HG02852 (cell line): ENCODE measurements around the gene KLK10.

ENCODE experiments used
- ATAC-seq: cut with Tn5 transposase; IDR thresholded peaks from one replicate; pipeline ENCODE4 v1.9.1; 2021; ENCODE audit warnings: mild to moderate bottlenecking, moderate library complexity; ENCODE audit not compliant: unreplicated experiment

Gene KLK10

DNA sequence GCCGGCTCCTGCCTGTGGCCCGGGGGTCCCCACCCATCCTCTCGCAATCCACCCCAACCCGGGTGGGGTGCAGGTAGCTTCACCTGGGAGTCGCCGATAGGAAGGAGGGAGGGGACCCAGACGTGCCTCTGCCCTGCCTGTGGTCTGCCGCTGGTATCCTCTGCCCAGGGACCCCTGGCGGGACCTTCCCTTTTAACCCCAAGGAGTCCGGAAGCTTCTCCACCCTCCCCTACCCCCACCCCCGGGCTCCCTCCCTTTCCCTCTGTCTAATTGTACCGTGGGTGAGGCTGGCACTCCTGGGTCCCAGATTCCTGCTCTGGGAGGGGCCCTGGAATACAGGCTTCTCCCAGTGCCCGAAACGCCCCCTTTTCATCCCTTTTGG lies at the start of gene KLK10:
Gene KLK10, minus strand, starts transcription at position 166 of the 382 bp plus-strand sequence. CDS start 579 bp downstream, outside the sequence.
- no peak for ATAC-seq

DNA sequence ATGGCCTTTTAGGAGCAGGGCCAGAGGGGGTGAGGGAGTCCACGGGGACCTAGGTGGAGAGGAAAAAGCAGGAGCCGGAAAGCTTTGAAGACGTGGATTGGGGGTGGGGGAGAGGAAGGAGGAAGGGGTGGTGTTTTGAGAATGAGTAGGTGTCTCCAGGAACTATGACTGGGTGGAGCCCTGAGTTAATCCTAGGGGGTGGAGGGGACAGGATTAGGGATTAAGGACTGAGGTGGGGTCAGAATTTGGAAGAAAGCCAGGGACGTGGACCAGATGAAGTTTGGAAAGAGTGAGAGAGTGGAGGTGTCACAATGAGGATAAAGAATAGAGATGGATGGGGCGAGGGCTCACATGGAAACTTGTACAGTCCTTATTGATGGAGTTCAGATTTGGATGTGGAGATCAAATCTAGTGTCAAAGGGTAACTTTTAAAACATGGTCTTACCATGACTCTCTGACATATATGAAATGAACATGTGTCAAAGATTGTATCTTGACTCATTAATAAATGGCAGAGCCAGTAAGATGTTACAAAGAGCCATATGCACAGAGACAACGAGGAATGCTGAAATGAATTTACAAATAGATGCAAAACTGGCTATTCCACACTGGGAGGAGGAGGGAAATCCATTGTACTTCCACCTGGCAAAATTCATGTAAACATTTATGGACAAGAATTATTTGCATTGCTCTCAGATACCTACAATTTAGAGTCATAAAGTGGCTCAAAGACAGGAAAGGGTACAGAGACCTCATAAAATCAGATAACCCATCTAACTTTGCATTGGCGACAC lies 47.1 kb upstream of the KLK10 start:
- no peak for ATAC-seq

DNA sequence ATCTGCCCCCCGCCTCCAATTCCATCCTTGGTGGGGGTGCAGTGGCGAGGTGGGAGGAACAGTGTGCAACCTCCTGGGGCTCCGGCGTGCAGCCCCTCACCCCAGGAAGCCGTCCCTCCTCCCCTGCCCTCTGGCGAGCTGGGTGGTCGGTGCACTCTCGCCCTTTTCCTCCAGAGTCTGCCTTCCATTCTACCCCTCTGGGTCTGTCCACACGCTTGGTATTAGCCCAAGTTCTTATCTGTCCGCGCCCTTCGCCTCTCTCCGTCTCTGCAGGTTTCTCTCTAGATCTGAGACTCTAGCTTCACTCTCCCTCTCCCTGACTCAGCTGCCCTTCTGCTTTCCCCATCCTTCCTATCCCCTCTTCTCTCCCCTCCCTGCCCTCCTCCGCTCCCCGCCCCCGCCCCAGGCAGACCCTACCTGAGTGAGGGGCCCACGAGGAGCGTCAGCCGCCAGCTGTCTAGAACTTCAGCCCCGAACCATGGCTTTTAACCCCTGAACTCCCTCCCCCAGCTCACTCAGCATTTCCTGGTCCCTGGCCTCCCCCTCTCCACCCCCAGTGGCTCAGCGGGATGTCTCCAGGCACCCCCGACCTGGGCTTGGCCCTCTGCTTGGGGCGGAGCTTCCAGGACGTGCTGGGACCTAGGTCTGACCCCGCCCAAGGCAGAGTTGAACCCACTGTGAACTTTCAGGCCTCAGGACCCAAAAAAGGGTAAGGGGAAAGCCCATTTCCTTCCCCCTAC lies 45.9 kb upstream of the KLK10 start:
- ATAC-seq: no peak

DNA sequence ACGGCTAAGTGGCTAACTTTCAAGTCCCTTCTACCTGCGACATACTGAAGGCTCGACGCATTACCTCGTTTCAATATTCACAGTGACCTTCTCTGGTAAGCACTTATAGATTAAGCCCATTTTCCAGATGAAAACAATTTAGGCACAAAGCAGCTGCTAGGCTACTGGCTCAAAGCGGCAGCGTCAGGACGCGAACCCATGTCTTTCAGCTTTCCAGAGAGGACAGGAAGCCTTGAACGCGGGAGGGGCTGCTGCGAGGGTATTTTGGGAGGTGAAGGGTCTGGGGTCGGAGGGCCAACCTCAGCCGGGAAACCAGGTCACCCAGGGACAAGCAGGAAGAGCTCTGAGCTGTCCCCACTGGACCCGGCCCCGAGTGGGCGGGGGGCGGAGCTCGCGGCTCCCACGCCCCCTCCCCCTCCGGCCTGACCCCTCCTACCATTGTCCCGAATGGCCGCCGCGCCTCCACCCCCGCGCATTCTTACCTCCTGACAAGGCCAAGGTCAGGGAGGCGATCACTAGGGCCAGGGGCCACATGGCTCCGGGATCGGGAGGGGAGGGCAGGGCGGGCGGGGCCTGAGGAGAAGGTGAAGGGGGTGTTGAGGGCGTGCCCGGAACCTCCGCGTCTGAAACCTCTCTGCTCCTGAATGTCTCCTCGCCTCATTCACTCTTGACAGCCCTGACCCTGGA lies 45.2 kb upstream of the KLK10 start, which contains the start of gene KLK13:
Gene KLK13, minus strand, starts transcription at position 559 of the 687 bp plus-strand sequence. Its CDS starts 25 bp downstream, at position 534.
- no peak for ATAC-seq

- no peak for ATAC-seq
Measured at GRCh38 chr19:51063664-51064063, 44.2 kb upstream of the KLK10 start.

DNA sequence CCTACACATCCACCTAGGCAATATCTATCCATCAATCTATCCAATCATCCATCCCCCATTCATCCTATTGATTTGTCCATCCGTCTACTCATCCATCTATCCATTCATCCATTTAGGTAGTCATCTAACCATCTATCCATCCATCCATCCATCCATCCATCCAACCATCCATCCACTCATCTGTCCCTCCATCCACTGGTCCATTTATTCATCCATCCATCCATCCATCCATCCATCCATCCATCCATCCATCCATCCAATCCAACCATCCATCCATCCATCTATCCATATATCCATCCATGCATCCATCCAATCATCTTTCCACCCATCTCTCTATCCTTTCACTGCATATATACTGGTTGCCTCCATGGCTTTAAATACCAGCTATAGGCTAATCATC lies 41.5 kb upstream of the KLK10 start:
- ATAC-seq: no peak

GRCh38 chr19:51060336-51060735 lies 40.8 kb upstream of the KLK10 start:
- no peak for ATAC-seq

DNA sequence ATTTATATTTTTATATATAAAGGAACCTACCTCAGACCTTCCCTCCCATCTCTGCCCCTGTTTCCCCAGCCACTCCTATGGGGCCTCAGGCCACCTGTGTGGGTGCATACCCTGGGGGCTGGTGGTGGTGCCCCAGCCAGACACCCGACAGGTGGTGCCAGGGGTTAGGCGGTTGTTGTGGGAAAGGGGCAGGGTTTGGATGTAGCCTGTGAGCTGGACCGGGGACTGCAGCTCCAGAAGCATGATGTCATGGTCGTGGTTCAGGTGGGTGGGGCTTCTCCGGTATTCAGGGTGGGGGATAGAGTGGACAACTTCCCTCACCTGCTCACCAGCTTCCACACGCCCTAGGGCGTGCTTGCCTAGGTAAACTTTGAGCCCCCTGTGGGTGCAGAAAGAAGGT lies 40.2 kb upstream of the KLK10 start:
- no peak for ATAC-seq

DNA sequence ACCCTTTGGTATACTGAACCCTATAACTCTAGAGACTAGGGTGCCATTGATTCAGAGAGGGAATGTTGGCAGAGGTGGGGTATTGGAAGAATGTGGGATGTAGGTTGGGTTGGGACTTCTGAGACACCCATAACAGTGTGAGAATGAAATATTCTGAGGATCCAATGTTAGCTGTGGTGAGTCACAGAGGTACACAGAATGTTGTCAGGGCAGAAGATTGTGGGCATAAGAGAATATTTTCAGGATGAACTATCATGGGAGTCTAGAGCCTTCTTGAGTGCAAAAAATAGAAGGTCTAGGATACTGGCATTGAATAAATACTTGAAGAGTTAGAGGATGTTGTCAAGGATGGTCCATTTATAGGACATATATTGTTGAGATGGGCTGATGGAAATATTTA lies 36.4 kb upstream of the KLK10 start:
- ATAC-seq: no peak

DNA sequence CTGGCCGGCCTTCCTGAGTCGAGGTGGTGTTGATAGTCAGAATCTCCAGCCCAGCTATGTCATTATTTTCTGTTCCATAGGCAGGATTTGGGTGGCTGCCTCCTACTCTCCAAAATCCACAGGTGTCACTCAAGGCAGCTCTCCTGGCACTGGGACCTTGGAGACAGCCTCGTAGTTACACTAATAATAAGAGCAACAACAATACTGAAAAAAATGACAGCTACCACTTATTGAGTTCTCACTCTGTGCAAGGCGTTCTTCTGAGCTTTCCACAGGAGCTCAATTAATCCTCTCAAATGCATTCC lies 27.5 kb upstream of the KLK10 start:
- no peak for ATAC-seq

GRCh38 chr19:51044327-51044726 lies 24.8 kb upstream of the KLK10 start:
- no peak for ATAC-seq

DNA sequence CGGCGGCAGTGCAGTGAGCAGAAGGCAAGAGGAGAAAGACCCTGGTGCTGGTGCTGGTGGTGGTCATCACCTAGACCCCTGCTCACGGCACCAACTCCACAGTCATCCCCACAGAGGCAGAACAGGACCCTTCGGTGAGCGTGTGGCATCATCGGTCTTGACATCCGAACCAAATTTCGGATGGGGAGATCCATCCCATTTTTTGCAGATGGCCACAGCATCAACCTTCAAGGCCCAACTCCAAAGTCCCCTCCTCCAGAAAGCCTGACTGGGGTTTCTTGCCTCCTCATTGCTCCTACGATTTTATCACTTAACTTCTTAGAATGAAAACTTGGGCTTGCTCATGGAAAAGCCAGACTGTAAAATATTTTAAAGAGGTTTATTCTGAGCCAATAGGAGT lies 24.0 kb upstream of the KLK10 start:
- no peak for ATAC-seq

- ATAC-seq: no peak
Measured at GRCh38 chr19:51040151-51040550, 20.6 kb upstream of the KLK10 start.

DNA sequence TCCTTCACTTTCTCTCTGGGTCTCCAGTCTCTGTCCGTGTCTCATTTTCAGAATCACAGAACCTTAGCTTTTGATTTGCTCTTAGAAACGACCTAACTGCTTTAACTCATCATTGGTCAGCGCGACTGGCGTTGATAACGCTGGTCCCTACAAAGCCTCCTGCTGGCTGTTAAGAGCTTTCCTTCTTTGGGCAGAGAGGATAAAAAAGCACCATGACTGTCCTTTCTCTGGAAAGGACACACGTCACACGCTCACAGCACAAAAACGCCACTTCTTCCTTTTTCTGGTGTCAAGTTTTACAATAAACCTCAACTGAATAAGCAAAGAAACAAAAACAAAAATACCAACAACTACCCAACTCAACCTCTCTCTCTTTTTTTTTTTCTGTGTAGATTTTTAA lies 17.0 kb upstream of the KLK10 start:
- ATAC-seq: no peak

- no peak for ATAC-seq
Measured at GRCh38 chr19:51034704-51035103, 15.2 kb upstream of the KLK10 start, which contains the start of gene KLK12. Gene KLK12, minus strand, starts transcription at chr19:51035002. Its CDS starts 381 bp downstream, at chr19:51034621.

DNA sequence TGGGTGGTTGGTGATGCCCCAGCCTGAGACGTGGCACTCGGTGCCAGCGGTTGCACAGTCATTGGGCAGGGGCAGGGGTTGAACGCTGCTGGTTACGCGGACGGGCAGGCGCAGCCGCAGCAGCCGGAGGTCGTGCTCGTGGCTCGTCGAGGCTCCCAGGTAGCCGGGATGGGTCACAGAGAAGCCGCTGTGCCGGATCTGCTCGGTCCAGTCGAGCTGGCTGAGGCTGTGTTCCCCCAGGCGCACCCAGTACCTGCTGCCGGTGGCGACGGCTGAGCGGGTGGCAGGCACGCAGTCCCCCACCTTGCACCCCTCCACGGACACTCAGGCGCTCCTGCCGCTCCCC lies 12.3 kb upstream of the KLK10 start:
- no peak for ATAC-seq

GRCh38 chr19:51031220-51031879 lies 11.8 kb upstream of the KLK10 start:
- ATAC-seq: no peak

DNA sequence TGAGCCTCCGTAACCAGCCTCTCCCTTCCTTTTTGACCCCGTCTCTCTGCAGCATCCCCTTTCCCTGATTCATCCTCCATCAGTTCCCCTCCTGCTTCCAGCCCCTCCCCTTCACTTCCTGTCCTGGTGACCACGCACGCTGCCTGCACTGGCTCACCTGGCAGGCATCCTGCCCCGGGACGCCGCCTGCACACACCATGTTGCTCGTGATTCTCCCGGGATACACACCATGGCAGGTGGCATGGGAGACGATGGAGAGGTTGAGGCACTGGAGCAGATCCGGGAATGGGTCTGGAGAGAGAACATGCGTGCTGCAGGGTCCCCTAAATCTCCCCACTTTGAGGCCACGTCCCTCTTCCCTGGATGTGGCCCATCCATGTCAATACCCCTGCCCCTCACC lies 11.1 kb upstream of the KLK10 start:
- no peak for ATAC-seq

- no peak for ATAC-seq
Measured at GRCh38 chr19:51029718-51030117, 10.2 kb upstream of the KLK10 start.

GRCh38 chr19:51027873-51028272 lies 8.4 kb upstream of the KLK10 start:
- ATAC-seq: no peak

DNA sequence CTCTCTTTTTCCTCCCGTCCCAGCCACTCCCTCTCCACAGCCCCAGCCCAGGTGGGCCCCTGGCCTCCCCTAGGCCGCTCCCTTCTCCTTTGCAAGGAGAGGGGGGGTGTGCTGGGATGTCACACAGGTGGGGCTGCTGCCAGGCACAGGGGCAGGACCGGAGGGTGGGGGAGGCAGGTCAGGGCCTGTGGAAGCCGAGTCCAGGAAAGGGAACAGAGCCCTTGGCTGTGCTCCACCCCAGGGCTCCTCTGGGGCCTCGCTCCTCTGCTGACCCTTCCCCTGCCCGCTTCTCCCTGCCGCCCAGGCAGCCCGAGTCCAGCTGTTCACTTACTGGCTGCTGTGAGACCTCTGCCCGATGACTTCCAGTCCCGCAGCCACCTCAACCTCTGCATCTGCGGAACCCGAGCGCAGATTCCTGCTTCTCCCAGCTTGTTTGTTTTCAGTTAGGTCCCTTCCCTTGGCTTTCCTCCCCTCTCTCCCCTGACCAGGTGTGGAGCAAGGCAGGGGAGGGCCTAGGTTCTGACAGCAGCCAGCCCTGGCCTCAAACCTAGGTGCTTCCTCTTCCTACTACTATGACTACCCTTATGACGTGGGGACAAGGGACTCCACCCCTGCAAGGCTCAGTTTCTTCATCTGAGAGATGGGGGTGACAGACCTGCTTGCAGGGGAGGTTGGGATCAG lies 7.8 kb upstream of the KLK10 start:
- ATAC-seq: no peak
